ENCODE measurements around the gene OPCML.

GRCh38 chr11:132910011-132910760 is 622.1 kb downstream of the OPCML start:
- no peak for TF ChIP-seq CTCF (IDR thresholded peaks at IDR 0.05; ENCODE audit: low read length)
- TF ChIP-seq EZH2 (IDR thresholded peaks at IDR 0.05; ENCODE audit: borderline replicate concordance, low read length), result no peak

Data from OCI-LY1 (cell line).